Mucosa of stomach (tissue), 1 donor: Measurements from ENCODE around the gene OSBP2.

Experiments used
- H3K27me3 ChIP-seq: one replicate; pipeline ENCODE4 v1.7.0; 2013; ENCODE audit warnings: mild to moderate bottlenecking, low read length; ENCODE audit not compliant: control insufficient read depth, insufficient read depth
- H3K36me3 ChIP-seq: one replicate; pipeline ENCODE4 v1.7.0; 2013; ENCODE audit warnings: low read length; ENCODE audit not compliant: control insufficient read depth, insufficient read depth
- H3K4me1 ChIP-seq: one replicate; pipeline ENCODE4 v1.7.0; 2013; ENCODE audit warnings: mild to moderate bottlenecking, low read length; ENCODE audit not compliant: control insufficient read depth, insufficient read depth
- H3K4me3 ChIP-seq: one replicate; pipeline ENCODE4 v1.7.0; 2013; ENCODE audit warnings: low read length
- H3K9ac ChIP-seq: one replicate; pipeline ENCODE4 v1.7.0; 2013; ENCODE audit warnings: mild to moderate bottlenecking, low read length, moderate library complexity
- H3K9me3 ChIP-seq: one replicate; pipeline ENCODE4 v1.7.0; 2013; ENCODE audit warnings: mild to moderate bottlenecking, low read length, moderate library complexity; ENCODE audit not compliant: control insufficient read depth
- donor health status: Pancreatic carcinoma.

The OSBP2 gene

DNA sequence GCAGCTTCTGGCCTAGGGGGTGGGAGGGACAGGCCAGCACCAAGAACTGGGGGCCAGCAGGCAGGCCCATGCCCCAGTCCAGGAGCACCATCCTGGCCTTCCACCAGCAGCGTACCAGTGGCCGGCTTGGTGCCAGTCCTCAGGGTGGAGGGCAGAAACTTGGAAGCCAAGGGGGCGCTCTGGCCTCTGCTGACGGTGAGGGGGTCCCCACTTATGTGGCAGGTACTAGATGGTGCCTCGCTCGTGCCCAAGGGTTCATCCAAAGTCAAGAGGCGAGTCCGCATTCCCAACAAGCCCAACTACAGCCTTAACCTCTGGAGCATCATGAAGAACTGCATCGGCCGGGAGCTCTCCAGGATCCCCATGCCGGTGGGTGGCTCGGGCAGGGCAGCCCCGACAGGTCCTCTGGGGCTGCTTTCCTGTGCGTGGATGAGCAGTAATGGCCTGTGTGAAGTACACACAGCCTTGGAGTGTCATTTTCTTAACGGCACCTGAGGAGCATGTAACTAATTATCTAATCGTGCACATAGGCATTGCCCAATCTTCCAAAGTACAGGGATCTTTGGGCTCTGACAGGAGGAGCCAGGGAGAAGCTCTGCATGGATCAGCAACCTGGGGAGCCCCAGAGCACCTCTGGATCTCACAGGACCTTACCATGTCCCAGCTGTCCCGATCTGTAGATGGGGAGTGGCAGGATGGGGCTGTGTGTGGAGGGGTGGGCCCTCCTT is 194.8 kb downstream of the OSBP2 start:
- H3K9me3 ChIP-seq: no peaks in the 10 kb centered on the region
- H3K4me1 ChIP-seq: no peaks in the 10 kb centered on the region
- no peaks in the 10 kb centered on the region for H3K36me3 ChIP-seq
- H3K4me3 ChIP-seq: no peak overlapping the region
- H3K9ac ChIP-seq: no peak overlapping the region
- H3K27me3 ChIP-seq: no peaks in the 10 kb centered on the region

DNA sequence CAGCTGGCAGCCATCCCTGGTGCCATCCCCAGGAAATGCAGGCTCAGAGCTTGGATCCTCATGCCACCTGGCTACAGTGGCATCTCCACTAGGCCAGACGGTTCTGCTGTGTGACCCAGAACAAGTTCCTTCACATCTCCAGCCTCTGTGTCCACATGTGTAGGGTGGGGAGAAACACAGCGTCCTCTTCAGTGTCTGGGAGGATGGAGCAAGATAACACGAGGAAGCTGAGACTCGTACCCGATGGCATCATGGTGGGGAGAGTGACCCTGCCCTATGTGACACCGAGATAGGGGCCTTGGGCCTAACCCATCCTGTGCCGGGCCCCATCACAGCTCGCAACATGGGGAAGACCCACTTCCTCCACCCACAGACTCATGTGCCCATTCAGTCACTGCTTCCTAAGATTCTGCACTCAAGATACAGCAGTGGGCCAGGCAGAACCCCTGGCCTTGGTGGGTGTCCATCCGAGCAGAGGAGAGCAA is 195.4 kb downstream of the OSBP2 start:
- no peaks in the 10 kb centered on the region for H3K36me3 ChIP-seq
- no peak overlapping the region for H3K9ac ChIP-seq
- H3K9me3 ChIP-seq: no peaks in the 10 kb centered on the region
- H3K4me1 ChIP-seq: no peaks in the 10 kb centered on the region
- no peak overlapping the region for H3K4me3 ChIP-seq
- no peaks in the 10 kb centered on the region for H3K27me3 ChIP-seq

DNA sequence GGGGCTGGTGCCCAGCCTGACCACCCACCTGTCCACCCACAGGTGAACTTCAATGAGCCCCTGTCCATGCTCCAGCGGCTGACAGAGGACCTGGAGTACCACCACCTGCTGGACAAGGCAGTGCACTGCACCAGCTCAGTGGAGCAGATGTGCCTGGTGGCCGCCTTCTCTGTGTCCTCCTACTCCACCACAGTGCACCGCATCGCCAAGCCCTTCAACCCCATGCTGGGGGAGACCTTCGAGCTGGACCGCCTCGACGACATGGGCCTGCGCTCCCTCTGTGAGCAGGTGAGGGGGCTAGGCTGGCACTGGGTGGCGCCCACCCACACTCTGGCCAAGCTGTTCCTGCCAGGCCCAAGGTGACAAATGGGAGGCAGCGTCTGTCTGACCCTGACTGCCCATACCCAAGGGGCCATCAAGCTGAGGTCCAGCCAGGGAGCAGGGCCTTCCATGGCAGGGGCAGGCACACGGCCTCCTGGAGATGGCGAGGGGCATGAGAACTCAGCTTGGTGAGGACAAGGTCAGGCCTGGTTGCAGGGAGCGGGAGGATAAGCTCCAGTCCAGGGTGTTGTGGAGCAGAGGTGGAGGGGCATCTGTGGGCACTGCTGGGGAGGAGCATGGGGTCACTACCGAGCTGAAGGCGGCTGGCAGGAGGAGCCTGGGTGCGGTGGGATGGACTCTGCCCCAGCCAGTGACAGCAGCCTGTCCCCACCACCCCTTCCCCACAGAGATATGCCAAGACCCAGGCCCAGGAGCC is 196.2 kb downstream of the OSBP2 start:
- Histone ChIP-seq H3K9me3 (no peaks in the 10 kb centered on the region), H3K27me3 (no peaks in the 10 kb centered on the region), H3K4me1 (no peaks in the 10 kb centered on the region), H3K9ac (no peak overlapping the region), H3K36me3 (no peaks in the 10 kb centered on the region), H3K4me3 (no peak overlapping the region)

DNA sequence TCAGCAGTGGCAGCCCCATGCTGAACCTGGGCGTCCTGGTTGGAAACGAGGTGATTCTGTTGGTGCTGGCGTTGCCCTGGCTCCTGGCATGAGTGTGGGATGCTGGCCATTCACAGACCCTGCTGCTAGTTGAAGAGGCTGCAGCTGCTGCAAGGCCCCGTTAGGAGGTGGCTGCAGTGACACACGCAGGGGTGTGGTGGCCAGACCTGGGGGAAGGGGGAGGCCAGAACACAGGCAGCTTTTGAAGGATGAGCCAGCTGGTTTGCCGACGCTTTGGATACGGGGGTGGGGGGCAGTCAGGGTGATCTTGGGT is 196.7 kb downstream of the OSBP2 start:
- no peaks in the 10 kb centered on the region for H3K27me3 ChIP-seq
- no peak overlapping the region for H3K9ac ChIP-seq
- no peak overlapping the region for H3K4me3 ChIP-seq
- H3K9me3 ChIP-seq: no peaks in the 10 kb centered on the region
- no peaks in the 10 kb centered on the region for H3K36me3 ChIP-seq
- H3K4me1 ChIP-seq: no peaks in the 10 kb centered on the region

DNA sequence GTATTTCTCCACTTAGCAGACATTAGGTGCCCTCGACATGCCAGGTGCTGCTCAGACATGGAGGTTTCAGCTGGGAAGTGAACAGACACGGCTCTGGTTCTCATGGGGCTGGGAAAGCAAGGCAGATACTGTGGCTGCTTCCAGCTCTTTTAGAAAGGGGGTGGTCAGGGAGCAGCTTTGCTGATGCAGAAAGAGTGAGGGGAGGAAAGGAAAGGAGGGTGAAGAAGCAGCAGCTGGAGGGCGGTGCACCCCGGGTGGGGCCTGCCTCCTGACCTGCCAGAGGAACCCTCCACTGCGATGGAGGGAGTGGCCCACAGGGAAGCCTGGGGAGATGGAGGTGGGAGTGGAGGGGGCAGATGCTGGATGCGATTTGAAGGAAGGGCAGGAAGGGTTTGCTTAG is 197.1 kb downstream of the OSBP2 start:
- H3K9me3 ChIP-seq: no peaks in the 10 kb centered on the region
- no peaks in the 10 kb centered on the region for H3K36me3 ChIP-seq
- no peak overlapping the region for H3K9ac ChIP-seq
- H3K4me3 ChIP-seq: no peak overlapping the region
- H3K4me1 ChIP-seq: no peaks in the 10 kb centered on the region
- no peaks in the 10 kb centered on the region for H3K27me3 ChIP-seq

DNA sequence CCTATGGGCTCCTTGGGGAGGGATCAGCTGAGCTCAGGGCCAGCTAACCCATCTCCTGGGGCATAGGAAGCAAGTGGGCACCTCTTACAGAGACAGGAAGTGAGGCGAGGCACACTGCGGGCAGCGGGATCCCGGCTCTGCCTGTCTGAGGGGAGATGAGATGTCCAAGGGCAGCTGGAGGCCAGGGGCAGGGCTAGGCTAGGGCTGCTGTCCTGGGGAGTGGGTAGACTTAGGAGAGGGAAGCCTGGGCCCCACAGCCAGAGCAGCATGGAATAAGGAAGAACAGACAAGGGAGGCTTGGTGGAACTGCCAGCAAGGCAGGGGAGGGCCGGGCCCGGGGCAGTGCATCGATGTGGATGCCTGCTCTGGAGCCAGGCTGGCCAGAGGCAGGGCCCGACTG is 197.6 kb downstream of the OSBP2 start:
- Histone ChIP-seq H3K9ac (no peak overlapping the region), H3K9me3 (no peaks in the 10 kb centered on the region), H3K4me1 (no peaks in the 10 kb centered on the region), H3K27me3 (no peaks in the 10 kb centered on the region), H3K36me3 (no peaks in the 10 kb centered on the region), H3K4me3 (no peak overlapping the region)

DNA sequence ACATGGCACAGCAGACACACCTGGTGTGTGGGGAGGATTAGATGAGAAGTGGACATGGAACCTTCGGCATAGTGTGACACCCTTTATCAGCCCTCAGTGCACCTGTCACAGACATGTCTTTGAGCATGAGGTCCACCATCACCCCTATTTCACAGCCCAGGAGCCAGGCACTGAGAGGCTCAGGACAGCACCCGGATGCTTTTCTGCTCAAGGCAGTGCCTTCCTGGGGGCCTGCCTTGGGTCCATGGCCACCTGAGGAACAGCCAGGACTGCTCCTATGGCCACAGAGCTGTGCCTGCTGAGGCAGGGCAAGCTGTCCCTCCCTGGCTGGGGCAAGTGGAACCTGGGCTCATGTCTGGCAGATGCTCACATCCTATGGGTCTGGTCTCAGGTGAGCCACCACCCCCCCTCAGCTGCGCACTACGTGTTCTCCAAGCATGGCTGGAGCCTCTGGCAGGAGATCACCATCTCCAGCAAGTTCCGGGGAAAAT is 198.1 kb downstream of the OSBP2 start:
- H3K36me3 ChIP-seq: no peaks in the 10 kb centered on the region
- no peak overlapping the region for H3K9ac ChIP-seq
- H3K27me3 ChIP-seq: no peaks in the 10 kb centered on the region
- no peaks in the 10 kb centered on the region for H3K9me3 ChIP-seq
- H3K4me1 ChIP-seq: no peaks in the 10 kb centered on the region
- no peak overlapping the region for H3K4me3 ChIP-seq

DNA sequence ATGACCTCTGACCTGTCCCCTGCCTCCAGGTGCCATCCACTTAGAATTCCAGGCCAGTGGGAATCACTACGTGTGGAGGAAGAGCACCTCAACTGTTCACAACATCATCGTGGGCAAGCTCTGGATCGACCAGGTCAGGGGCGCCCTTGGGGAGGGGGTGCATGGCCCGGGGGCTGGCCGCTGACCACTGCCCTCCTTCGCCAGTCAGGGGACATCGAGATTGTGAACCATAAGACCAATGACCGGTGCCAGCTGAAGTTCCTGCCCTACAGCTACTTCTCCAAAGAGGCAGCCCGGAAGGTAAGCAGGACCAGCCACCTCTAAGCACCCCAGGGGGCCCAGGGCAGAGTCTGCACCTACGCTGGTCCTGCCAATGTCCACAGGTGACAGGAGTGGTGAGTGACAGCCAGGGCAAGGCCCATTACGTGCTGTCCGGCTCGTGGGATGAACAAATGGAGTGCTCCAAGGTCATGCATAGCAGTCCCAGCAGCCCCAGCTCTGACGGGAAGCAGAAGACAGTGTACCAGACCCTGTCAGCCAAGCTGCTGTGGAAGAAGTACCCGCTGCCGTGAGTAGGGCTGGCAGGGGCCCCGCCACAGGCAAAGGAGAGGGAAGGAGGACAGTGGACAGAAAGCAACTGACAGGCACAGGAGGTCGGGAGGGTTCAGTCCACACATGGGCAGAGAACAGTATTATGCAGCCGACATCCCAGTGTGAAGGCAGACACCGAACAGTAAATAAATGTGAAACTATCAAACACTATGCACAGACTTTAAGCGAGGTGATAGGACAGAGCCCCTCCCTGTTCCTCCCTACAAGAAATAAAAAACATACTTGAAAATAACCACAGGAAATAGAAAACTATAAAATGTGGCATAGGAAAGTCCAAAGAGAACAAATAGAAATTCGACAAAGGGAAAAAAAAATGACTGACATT is 199.0 kb downstream of the OSBP2 start:
- H3K36me3 ChIP-seq: no peaks in the 10 kb centered on the region
- no peaks in the 10 kb centered on the region for H3K9me3 ChIP-seq
- no peak overlapping the region for H3K9ac ChIP-seq
- no peak overlapping the region for H3K4me3 ChIP-seq
- no peaks in the 10 kb centered on the region for H3K4me1 ChIP-seq
- no peaks in the 10 kb centered on the region for H3K27me3 ChIP-seq

DNA sequence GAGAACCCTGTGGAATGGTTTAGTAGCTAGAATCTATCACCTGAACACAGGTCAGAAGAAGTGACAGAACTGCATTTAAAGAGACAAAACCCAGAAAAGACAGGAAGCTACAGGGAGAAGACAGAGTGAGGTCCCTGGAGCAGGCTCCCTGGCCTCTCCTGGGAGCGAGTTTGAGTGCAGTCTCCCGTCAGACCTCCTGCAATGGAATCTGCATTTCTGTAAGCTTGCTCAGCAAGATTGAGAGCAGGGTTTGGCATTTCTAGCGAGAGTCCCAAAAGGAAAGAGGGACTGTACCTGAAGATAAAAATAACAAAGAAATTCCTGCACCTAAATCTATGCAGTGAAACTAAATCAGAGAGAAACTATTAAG is 199.7 kb downstream of the OSBP2 start:
- H3K4me3 ChIP-seq: no peak overlapping the region
- no peaks in the 10 kb centered on the region for H3K9me3 ChIP-seq
- no peaks in the 10 kb centered on the region for H3K36me3 ChIP-seq
- H3K9ac ChIP-seq: no peak overlapping the region
- H3K27me3 ChIP-seq: no peaks in the 10 kb centered on the region
- no peaks in the 10 kb centered on the region for H3K4me1 ChIP-seq

DNA sequence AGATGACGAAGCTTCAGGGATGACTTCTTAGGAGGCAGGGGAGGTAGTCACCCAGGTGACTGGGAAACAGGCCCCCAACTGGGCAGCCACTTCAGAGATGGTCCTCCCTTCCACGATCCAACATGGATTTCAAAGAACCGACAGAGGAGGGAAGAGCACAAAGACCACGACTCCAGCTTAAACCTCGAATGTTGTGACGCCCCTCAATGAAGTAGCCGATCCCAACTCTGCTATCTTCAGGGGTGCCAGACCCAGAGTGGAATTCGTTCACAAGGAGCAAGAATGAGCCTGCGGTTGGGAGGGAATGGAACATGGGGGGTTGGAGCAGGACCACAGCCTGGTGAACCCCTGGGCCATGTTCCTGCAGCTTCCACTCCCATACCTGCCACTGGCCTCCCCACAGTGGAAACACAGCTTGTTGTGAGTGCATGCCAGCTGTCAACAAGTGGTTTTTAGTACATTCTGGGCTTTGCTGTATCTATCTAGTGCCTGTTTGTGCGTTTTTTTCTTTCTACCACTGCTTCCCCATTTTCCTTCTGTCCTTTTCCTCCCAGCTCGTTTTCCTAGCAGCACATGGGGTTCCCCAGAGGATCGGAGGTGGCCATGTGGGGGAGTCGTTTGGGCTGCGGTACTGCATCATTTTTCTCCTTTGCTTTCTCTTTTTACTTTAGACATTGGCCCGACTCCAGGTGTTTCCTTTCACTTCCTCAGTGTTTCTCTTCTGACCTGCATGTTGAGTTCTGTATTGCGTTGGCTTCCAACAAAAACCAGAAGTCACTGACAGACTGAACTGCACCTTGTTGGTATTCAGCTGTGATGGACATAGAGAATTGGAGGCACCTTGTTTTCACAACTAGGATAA is 208.1 kb downstream of the OSBP2 start:
- Histone ChIP-seq H3K4me3 (no peak overlapping the region), H3K9ac (no peak overlapping the region), H3K4me1 (no peaks in the 10 kb centered on the region), H3K9me3 (no peaks in the 10 kb centered on the region), H3K36me3 (no peaks in the 10 kb centered on the region), H3K27me3 (no peaks in the 10 kb centered on the region)

DNA sequence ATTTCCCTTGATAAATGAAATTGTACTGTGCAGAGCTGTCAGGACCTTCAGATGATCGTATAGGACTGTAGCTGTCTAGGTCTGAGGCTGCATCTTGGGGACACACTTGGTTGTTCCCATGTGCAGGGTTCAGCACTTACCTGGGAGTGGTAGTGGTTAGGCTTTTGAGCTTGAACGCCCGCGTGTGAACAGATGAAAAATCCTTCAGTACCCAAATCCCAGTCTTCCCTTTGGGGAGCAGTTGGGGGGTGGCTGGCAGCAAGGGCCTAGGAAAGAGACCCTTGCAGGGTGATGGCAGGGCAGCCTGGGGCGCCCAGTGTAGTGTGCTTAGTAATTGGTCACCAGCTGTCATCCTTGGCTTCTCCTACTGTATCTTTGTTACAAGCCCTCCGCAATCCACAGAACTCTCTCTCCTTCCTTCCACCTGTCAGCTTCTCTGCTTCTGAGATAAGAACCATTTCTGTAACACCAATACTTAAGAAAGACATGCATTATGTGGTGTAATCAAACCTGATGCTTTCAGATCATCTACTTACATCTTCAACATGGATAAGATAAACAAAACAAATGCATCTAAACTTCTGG is 209.3 kb downstream of the OSBP2 start:
- Histone ChIP-seq H3K27me3 (no peaks in the 10 kb centered on the region), H3K9me3 (no peaks in the 10 kb centered on the region), H3K36me3 (no peaks in the 10 kb centered on the region), H3K4me1 (no peaks in the 10 kb centered on the region), H3K4me3 (no peak overlapping the region), H3K9ac (no peak overlapping the region)
